ENCODE results near the gene C19orf12. TPM values are rescaled to one million over a fixed set of nuclear protein-coding genes. Genes with fewer than 3 reads are reported as not detected.

The C19orf12 gene
- total and polyA plus RNA-seq, 2 of the 13 experiments (the other 11 are each of a cell fraction or from before 2014, with no cell fraction given) = 17.7 to 34.4 TPM

DNA sequence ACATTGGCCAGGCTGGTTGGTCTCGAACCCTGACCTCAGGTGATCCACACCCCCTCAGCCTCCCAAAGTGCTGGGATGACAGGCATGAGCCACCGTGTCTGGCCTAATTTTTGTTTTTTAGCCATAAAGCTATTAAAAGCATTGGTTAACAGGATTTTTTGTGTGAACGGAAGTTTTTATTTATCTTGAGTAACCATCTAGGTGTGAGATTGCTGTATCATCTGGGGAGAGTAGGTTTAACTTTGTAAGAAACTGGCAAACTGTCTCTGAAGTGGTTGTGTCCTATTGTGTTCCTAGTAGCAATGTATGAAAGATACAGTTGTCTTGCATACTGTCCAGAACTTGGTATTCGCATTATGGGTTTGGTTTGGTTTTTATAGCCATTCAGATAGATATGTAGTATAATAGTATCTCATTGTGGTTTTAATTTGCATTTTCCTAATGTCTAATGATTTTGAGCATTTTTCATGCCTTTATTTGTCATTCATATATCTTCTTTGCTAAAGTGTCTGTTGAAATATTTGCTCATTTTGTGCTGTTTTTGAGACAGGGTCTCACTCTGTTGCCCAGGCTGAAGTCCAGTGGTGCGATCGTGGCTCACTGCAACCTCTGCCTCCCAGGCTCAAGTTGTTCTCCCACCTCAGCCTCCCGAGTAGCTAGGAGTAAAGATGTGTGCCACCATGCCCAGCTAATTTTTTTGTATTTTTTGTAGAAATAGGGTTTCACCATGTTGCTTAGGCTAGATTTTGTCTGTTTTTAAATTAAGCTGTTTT, 63.3 kb downstream of the C19orf12 start:
- 19% methylated on average over 7 of the region's 7 CpGs for WGBS (ENCODE audit: low lambda C conversion rate)
- Histone ChIP-seq H3K4me2 (ENCODE audit: low read depth, low read length) (no peak overlapping the region), H3K79me2 (ENCODE audit: insufficient read depth, low read length) (no peaks in the 10 kb centered on the region), H3K9me3 (ENCODE audit: low read length) (peaks cover 7% of the 10 kb centered on the region; the same call in 1 of the 2 replicates), H2AFZ (ENCODE audit: low read length) (no peak overlapping the region), H3K36me3 (replicated peaks in 1 of 2; ENCODE audit: control insufficient read depth in 1 of 2, insufficient read depth in 2 of 2, low read length in 2 of 2) (no peaks in the 10 kb centered on the region), H4K20me1 (ENCODE audit: insufficient read depth, low read length) (no peaks in the 10 kb centered on the region), H3K4me3 (replicated peaks in 1 of 3; ENCODE audit: insufficient read depth in 1 of 3, low read depth in 2 of 3, low read length in 3 of 3) (no peak overlapping the region), H3K9ac (ENCODE audit: insufficient read depth, low read depth, low read length) (no peak overlapping the region), H3K4me1 (ENCODE audit: insufficient read depth, low read length) (no peaks in the 10 kb centered on the region), H3K27ac (ENCODE audit: extremely low read length, insufficient read depth, low read length) (no peak overlapping the region), H3K27me3 (ENCODE audit: control insufficient read depth in 1 of 2, insufficient read depth in 2 of 2, low read length in 2 of 2) (no peaks in the 10 kb centered on the region; a peak in 1 of 5 replicates)
- CTCF ChIA-PET (ENCODE audit: low intra/inter-chr PET ratio, low total read pairs) = no interaction called here
- in situ Hi-C loops (cut with HindIII; ENCODE audit: extremely low pct_ligation_motif_present, low pct_unique_long_range_greater_than_20kb) (no loop called here), intact Hi-C loops (cut with micrococcal nuclease; ENCODE audit: unreplicated experiment) (no loop called here)
- no TSS peak for BruUV-seq (replicated peaks)
- DNase-seq (ENCODE audit: low spot score) (no peak), FAIRE-seq (no peak), ATAC-seq (no peak)
- POLR2A ChIA-PET = no interaction called here
- TF ChIP-seq FOXK1 (CRISPR knock-in tag; IDR thresholded peaks at IDR 0.05; ENCODE audit: borderline replicate concordance, low read depth) (no peak), ARID2 (CRISPR knock-in tag; IDR thresholded peaks at IDR 0.05; ENCODE audit: borderline replicate concordance) (no peak)

DNA sequence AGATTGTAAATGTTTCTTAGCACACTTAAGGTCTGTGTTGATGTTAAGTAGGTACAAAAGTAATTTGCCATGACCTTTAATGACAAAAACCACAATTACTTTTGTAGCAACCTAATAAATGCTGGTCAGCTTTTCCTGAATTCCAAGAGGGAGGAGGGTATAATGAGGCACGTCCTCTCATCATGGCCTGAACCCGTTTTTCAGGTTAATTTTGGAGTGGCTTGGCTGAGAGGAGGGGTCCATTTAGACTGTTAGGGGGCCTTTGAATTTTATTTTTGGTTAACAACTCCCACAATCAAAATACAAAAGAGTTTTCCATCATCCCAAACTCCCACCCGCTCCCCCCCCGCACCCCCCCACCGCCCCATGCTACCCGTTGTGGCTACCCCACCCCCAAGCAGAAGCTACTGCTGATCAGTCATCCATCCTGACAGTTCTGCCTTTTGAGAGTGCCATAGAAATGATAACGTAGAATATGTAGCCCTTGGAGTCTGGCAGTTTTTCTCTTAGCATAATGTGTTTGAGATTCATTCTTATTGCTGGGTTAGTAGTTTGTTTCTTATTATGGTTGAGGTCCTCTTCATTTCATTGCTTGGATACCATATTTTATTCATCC, 64.2 kb downstream of the C19orf12 start:
- H3K79me2 ChIP-seq (ENCODE audit: insufficient read depth, low read length) = no peaks in the 10 kb centered on the region
- WGBS (ENCODE audit: low lambda C conversion rate) = 6% methylated on average over 7 of the region's 7 CpGs
- no peak overlapping the region for H3K27ac ChIP-seq (ENCODE audit: extremely low read length, insufficient read depth, low read length)
- H3K27me3 ChIP-seq (ENCODE audit: control insufficient read depth in 1 of 2, insufficient read depth in 2 of 2, low read length in 2 of 2) = peaks cover 0 to 2% of the 10 kb centered on the region in 2 experiments; a peak in 1 of 5 replicates
- peaks cover 7% of the 10 kb centered on the region; the same call in 1 of the 2 replicates for H3K9me3 ChIP-seq (ENCODE audit: low read length)
- H3K4me3 ChIP-seq (replicated peaks in 1 of 3; ENCODE audit: insufficient read depth in 1 of 3, low read depth in 2 of 3, low read length in 3 of 3) = no peak overlapping the region
- intact Hi-C loops (cut with micrococcal nuclease; ENCODE audit: unreplicated experiment) = no loop called here
- DNase-seq (ENCODE audit: low spot score) (no peak), FAIRE-seq (no peak), ATAC-seq (no peak)
- no peaks in the 10 kb centered on the region for H4K20me1 ChIP-seq (ENCODE audit: insufficient read depth, low read length)
- ChIA-PET CTCF (ENCODE audit: low intra/inter-chr PET ratio, low total read pairs) (no interaction called here), POLR2A (no interaction called here)
- no peak overlapping the region for H3K9ac ChIP-seq (ENCODE audit: insufficient read depth, low read depth, low read length)
- H3K4me2 ChIP-seq (ENCODE audit: low read depth, low read length) = no peak overlapping the region
- H3K36me3 ChIP-seq (replicated peaks in 1 of 2; ENCODE audit: control insufficient read depth in 1 of 2, insufficient read depth in 2 of 2, low read length in 2 of 2) = no peaks in the 10 kb centered on the region
- in situ Hi-C loops (cut with HindIII; ENCODE audit: extremely low pct_ligation_motif_present, low pct_unique_long_range_greater_than_20kb) = no loop called here
- no peak overlapping the region for H2AFZ ChIP-seq (ENCODE audit: low read length)
- BruUV-seq (replicated peaks) = no TSS peak
- peaks cover 5% of the 10 kb centered on the region for H3K4me1 ChIP-seq (ENCODE audit: insufficient read depth, low read length)
- no peak for TF ChIP-seq U2AF1 (optimal IDR thresholded peaks at IDR 0.05; ENCODE audit: low read depth, low read length)
- TF ChIP-seq ZSCAN12 (CRISPR knock-in tag; IDR thresholded peaks at IDR 0.05) = no peak
- no peak for TF ChIP-seq NRL (CRISPR knock-in tag; IDR thresholded peaks at IDR 0.05; ENCODE audit: borderline replicate concordance)
- TF ChIP-seq ZBTB8A (CRISPR knock-in tag; IDR thresholded peaks at IDR 0.05; ENCODE audit: borderline replicate concordance, low read depth) = no peak
- TF ChIP-seq ZNF563 (CRISPR knock-in tag; IDR thresholded peaks at IDR 0.05) = no peak
- TF ChIP-seq, protein P1, sequence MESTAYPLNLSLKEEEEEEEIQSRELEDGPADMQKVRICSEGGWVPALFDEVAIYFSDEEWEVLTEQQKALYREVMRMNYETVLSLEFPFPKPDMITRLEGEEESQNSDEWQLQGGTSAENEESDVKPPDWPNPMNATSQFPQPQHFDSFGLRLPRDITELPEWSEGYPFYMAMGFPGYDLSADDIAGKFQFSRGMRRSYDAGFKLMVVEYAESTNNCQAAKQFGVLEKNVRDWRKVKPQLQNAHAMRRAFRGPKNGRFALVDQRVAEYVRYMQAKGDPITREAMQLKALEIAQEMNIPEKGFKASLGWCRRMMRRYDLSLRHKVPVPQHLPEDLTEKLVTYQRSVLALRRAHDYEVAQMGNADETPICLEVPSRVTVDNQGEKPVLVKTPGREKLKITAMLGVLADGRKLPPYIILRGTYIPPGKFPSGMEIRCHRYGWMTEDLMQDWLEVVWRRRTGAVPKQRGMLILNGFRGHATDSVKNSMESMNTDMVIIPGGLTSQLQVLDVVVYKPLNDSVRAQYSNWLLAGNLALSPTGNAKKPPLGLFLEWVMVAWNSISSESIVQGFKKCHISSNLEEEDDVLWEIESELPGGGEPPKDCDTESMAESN (CRISPR knock-in tag; conservative IDR thresholded peaks at IDR 0.05) = no peak
- TF ChIP-seq, protein P2, sequence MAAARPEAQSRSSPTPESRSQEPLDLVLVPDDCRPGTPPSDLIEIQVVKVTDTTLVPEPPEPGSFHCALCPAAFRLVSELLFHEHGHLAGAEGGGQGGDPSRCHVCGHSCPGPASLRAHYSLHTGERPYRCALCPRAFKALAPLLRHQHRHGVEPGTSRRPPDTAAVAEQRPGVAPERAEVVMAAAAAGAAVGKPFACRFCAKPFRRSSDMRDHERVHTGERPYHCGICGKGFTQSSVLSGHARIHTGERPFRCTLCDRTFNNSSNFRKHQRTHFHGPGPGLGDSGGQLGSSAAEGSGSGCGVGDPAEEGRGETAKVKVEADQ (CRISPR knock-in tag; IDR thresholded peaks at IDR 0.05; ENCODE audit: borderline replicate concordance) = no peak
- TF ChIP-seq, protein P3, sequence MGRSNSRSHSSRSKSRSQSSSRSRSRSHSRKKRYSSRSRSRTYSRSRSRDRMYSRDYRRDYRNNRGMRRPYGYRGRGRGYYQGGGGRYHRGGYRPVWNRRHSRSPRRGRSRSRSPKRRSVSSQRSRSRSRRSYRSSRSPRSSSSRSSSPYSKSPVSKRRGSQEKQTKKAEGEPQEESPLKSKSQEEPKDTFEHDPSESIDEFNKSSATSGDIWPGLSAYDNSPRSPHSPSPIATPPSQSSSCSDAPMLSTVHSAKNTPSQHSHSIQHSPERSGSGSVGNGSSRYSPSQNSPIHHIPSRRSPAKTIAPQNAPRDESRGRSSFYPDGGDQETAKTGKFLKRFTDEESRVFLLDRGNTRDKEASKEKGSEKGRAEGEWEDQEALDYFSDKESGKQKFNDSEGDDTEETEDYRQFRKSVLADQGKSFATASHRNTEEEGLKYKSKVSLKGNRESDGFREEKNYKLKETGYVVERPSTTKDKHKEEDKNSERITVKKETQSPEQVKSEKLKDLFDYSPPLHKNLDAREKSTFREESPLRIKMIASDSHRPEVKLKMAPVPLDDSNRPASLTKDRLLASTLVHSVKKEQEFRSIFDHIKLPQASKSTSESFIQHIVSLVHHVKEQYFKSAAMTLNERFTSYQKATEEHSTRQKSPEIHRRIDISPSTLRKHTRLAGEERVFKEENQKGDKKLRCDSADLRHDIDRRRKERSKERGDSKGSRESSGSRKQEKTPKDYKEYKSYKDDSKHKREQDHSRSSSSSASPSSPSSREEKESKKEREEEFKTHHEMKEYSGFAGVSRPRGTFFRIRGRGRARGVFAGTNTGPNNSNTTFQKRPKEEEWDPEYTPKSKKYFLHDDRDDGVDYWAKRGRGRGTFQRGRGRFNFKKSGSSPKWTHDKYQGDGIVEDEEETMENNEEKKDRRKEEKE (IDR thresholded peaks at IDR 0.05) = no peak
- no peak for TF ChIP-seq BCL6 (CRISPR knock-in tag; IDR thresholded peaks at IDR 0.05)
